IMR-90 (cell line): ENCODE data around the gene ALS2CL. TPM values are rescaled to one million over a fixed set of nuclear protein-coding genes. Genes with fewer than 3 reads are reported as not detected.

Experiments
- ATAC-seq: fragments of 200-7000 bp; cut with Tn5 transposase; 2 replicates; pipeline ENCODE4 v1.9.1; 2020; ENCODE audit warnings: low read depth, mild to moderate bottlenecking, moderate library complexity
- BruUV-seq: library from RNA; stranded (reverse); fragments of 400-500 nt; replicated peaks from 2 replicates; lab custom pipeline; 2021; lab: Mats Ljungman, UMichigan
- CTCF ChIA-PET: fragments of 300-600 bp; formaldehyde crosslinking; extraction: SDS; loops from one replicate; lab custom pipeline; 2021; ENCODE audit warnings: antibody characterized with exemption; lab: Yijun Ruan, JAX
- POLR2A ChIA-PET: fragments of 300-600 bp; sonication (Branson Sonifier 250); formaldehyde crosslinking; loops from one replicate; lab custom pipeline; 2022; ENCODE audit warnings: antibody characterized with exemption; ENCODE audit not compliant: unreplicated experiment; lab: Charles Lee
- DNase-seq: peaks from one replicate; pipeline ENCODE4 v3.0.0; 2013
- H2AFZ ChIP-seq: replicated peaks from 2 replicates; pipeline ENCODE3; 2013; ENCODE audit warnings: low read length, mild to moderate bottlenecking; ENCODE audit not compliant: poor library complexity
- H2AK5ac ChIP-seq: 2 replicates; pipeline ENCODE4 v1.6.1; 2013; ENCODE audit warnings: low read depth, low read length, inconsistent platforms
- H2AK9ac ChIP-seq: replicated peaks from 2 replicates; pipeline ENCODE3; 2013; ENCODE audit warnings: mild to moderate bottlenecking, low read depth, low read length, moderate library complexity; ENCODE audit not compliant: poor library complexity
- H2BK120ac ChIP-seq: 2 replicates; pipeline ENCODE4 v1.6.1; 2013; ENCODE audit warnings: low read depth, low read length, inconsistent platforms
- H2BK15ac ChIP-seq: 3 replicates; pipeline ENCODE4 v1.6.1; 2013; ENCODE audit warnings: low read depth, low read length, inconsistent platforms
- H2BK20ac ChIP-seq: 2 replicates; pipeline ENCODE4 v1.6.1; 2013; ENCODE audit warnings: low read depth, mild to moderate bottlenecking, inconsistent platforms, low read length, moderate library complexity
- H2BK5ac ChIP-seq: 2 replicates; pipeline ENCODE4 v1.6.1; 2013; ENCODE audit warnings: mild to moderate bottlenecking, low read depth, low read length, inconsistent platforms; ENCODE audit not compliant: poor library complexity, severe bottlenecking
- H3K14ac ChIP-seq: replicated peaks from 2 replicates; pipeline ENCODE4 v1.6.1; 2013; ENCODE audit warnings: low read depth, low read length, inconsistent platforms
- H3K18ac ChIP-seq: 2 replicates; pipeline ENCODE4 v1.6.1; 2013; ENCODE audit warnings: low read depth, low read length, control low read depth
- H3K23ac ChIP-seq: 2 replicates; pipeline ENCODE4 v1.6.1; 2013; ENCODE audit warnings: low read depth, low read length, inconsistent platforms
- H3K27ac ChIP-seq: 2 replicates; pipeline ENCODE4 v1.5.1; 2013; ENCODE audit warnings: mild to moderate bottlenecking, control low read depth, low read length; ENCODE audit not compliant: insufficient read depth
- H3K27me3 ChIP-seq: 2 replicates; pipeline ENCODE4 v1.6.1; 2013; ENCODE audit warnings: low read length; ENCODE audit not compliant: control insufficient read depth, insufficient read depth
- H3K36me3 ChIP-seq: 2 replicates; pipeline ENCODE4 v1.6.1; 2013; ENCODE audit warnings: low read length, mixed read lengths; ENCODE audit not compliant: control insufficient read depth, insufficient read depth
- H3K4ac ChIP-seq: 2 replicates; pipeline ENCODE4 v1.6.1; 2013; ENCODE audit warnings: low read depth, low read length, inconsistent platforms
- H3K4me1 ChIP-seq: 2 replicates; pipeline ENCODE4 v1.6.1; 2013; ENCODE audit warnings: low read length, mixed read lengths; ENCODE audit not compliant: control insufficient read depth, insufficient read depth
- H3K4me2 ChIP-seq: 2 replicates; pipeline ENCODE4 v1.6.1; 2013; ENCODE audit warnings: low read depth, mild to moderate bottlenecking, control low read depth, low read length, moderate library complexity
- H3K4me3 ChIP-seq: 2 replicates; pipeline ENCODE4 v1.5.1; 2013; ENCODE audit warnings: low read depth, mild to moderate bottlenecking, control low read depth, low read length, moderate library complexity; ENCODE audit not compliant: insufficient read depth
- H3K56ac ChIP-seq: 2 replicates; pipeline ENCODE4 v1.6.1; 2013; ENCODE audit warnings: low read length, inconsistent platforms; ENCODE audit not compliant: insufficient read depth; ENCODE audit errors: extremely low read depth
- H3K79me1 ChIP-seq, 2 experiments: 2 replicates each; pipeline ENCODE4 v1.6.1; 2013; ENCODE audit warnings: low read length in 2 of 2, inconsistent platforms in 1 of 2, low read depth in 1 of 2
- H3K9ac ChIP-seq: 2 replicates; pipeline ENCODE4 v1.6.1; 2013; ENCODE audit warnings: low read depth, low read length, control low read depth
- H3K9me1 ChIP-seq: 2 replicates; pipeline ENCODE4 v1.6.1; 2013; ENCODE audit warnings: low read length, inconsistent platforms; ENCODE audit not compliant: insufficient read depth
- H3K9me3 ChIP-seq: 2 replicates; pipeline ENCODE4 v1.6.1; 2013; ENCODE audit warnings: low read length; ENCODE audit not compliant: control insufficient read depth, insufficient read depth
- H4K20me1 ChIP-seq: 2 replicates; pipeline ENCODE4 v1.6.1; 2013; ENCODE audit warnings: low read length, inconsistent platforms; ENCODE audit not compliant: insufficient read depth
- H4K5ac ChIP-seq: 2 replicates; pipeline ENCODE4 v1.6.1; 2013; ENCODE audit warnings: mild to moderate bottlenecking, low read depth, low read length, control low read depth
- H4K8ac ChIP-seq, 2 experiments: 2 replicates each; pipeline ENCODE4 v1.6.1; 2013; ENCODE audit warnings: low read depth in 2 of 2, low read length in 2 of 2, control low read depth in 1 of 2, inconsistent platforms in 1 of 2
- H4K91ac ChIP-seq: 2 replicates; pipeline ENCODE4 v1.6.1; 2013; ENCODE audit warnings: low read depth, low read length, inconsistent platforms; ENCODE audit not compliant: insufficient read depth
- BHLHE40 ChIP-seq: fragments of 150-350 bp; IDR thresholded peaks from 2 replicates; pipeline ENCODE4 v1.6.1; 2016; ENCODE audit warnings: mild to moderate bottlenecking, low read depth, low read length
- CEBPB ChIP-seq: IDR thresholded peaks from 2 replicates; pipeline ENCODE4 v1.6.1; 2012; ENCODE audit warnings: low read depth, low read length, improper control_type of control experiment
- CHD1 ChIP-seq: IDR thresholded peaks from 2 replicates; pipeline ENCODE4 v1.6.1; 2012; ENCODE audit warnings: low read depth, low read length, improper control_type of control experiment
- FOS ChIP-seq: fragments of 150-350 bp; IDR thresholded peaks from 2 replicates; pipeline ENCODE4 v1.6.1; 2016; ENCODE audit warnings: low read depth, low read length
- MAFK ChIP-seq: IDR thresholded peaks from 2 replicates; pipeline ENCODE4 v1.6.1; 2012; ENCODE audit warnings: low read depth, low read length, improper control_type of control experiment
- MAZ ChIP-seq: IDR thresholded peaks from 2 replicates; pipeline ENCODE4 v1.6.1; 2012; ENCODE audit warnings: low read depth, mild to moderate bottlenecking, low read length, improper control_type of control experiment, moderate library complexity, borderline replicate concordance
- NFE2L2 ChIP-seq: fragments of 150-350 bp; IDR thresholded peaks from 2 replicates; pipeline ENCODE4 v1.6.1; 2016; ENCODE audit warnings: low read depth, mild to moderate bottlenecking, low read length
- POLR2A ChIP-seq: IDR thresholded peaks from 2 replicates; pipeline ENCODE4 v1.6.1; 2012; ENCODE audit warnings: mild to moderate bottlenecking, low read depth, low read length
- RAD21 ChIP-seq: IDR thresholded peaks from 2 replicates; pipeline ENCODE4 v1.6.1; 2012; ENCODE audit warnings: low read length, improper control_type of control experiment
- RCOR1 ChIP-seq: IDR thresholded peaks from 2 replicates; pipeline ENCODE4 v1.6.1; 2012; ENCODE audit warnings: mild to moderate bottlenecking, low read length, improper control_type of control experiment; ENCODE audit not compliant: insufficient replicate concordance
- RFX5 ChIP-seq: IDR thresholded peaks from 2 replicates; pipeline ENCODE4 v1.8.0; 2012; ENCODE audit warnings: low read depth, mild to moderate bottlenecking, low read length, moderate library complexity
- SMC3 ChIP-seq: fragments of 150-350 bp; IDR thresholded peaks from 2 replicates; pipeline ENCODE4 v1.6.1; 2016; ENCODE audit warnings: low read depth, mild to moderate bottlenecking, antibody characterized with exemption, low read length, moderate library complexity
- WGBS, 2 experiments: methylation state at CpG; one replicate each; pipeline versions ENCODE4 v1.1.5 to v1.1.7; 2013; ENCODE audit warnings: missing lambda C conversion rate in 2 of 2; ENCODE audit not compliant: insufficient read length in 1 of 2; ENCODE audit errors: extremely low coverage in 2 of 2; 5-methylcytosine and 5-hydroxymethylcytosine counted together
- dilution Hi-C: fragments of 300-500 bp; cut with HindIII; formaldehyde crosslinking; loops from one replicate; pipeline ENCODE4 v1.14.3; 2018; ENCODE audit warnings: low sequenced_read_pairs; ENCODE audit not compliant: unreplicated experiment
- in situ Hi-C: fragments of 300-500 bp; cut with MboI; formaldehyde crosslinking; loops from 3 replicates; pipeline ENCODE4 v1.14.3; 2019; ENCODE audit warnings: low sequenced_read_pairs, inconsistent platforms, mixed read lengths
- intact Hi-C: fragments of 100-400 bp; cut with micrococcal nuclease; formaldehyde crosslinking; loops from 2 replicates; pipeline ENCODE4 v1.10.0; 2022
- polyA plus RNA-seq, 3 experiments: library from polyadenylated mRNA; depleted of rRNA; stranded (reverse); fragments of >200 nt; gene quantifications; 2 replicates each; pipeline ENCODE4 v1.2.3, GENCODE V29; 2012; ENCODE audit warnings: low replicate concordance in 1 of 3
- total RNA-seq: library from RNA; depleted of rRNA; stranded (reverse); fragments of >200 nt; gene quantifications from 2 replicates; pipeline ENCODE4 v1.2.3, GENCODE V29; 2012
- TF ChIP-seq, protein P1 (sequence below): fragments of 150-350 bp; IDR thresholded peaks from 2 replicates; pipeline ENCODE4 v1.6.1; 2017; ENCODE audit warnings: mild to moderate bottlenecking, antibody characterized with exemption, low read length, low read depth
- TF ChIP-seq, protein P2 (sequence below): fragments of 150-350 bp; IDR thresholded peaks from 2 replicates; pipeline ENCODE4 v1.6.1; 2016; ENCODE audit warnings: low read depth, mild to moderate bottlenecking, low read length, moderate library complexity, borderline replicate concordance

The ALS2CL gene
- total and polyA plus RNA-seq, 2 of the 4 experiments (the other 2 are of a cell fraction): 2.2 to 4.8 TPM

DNA sequence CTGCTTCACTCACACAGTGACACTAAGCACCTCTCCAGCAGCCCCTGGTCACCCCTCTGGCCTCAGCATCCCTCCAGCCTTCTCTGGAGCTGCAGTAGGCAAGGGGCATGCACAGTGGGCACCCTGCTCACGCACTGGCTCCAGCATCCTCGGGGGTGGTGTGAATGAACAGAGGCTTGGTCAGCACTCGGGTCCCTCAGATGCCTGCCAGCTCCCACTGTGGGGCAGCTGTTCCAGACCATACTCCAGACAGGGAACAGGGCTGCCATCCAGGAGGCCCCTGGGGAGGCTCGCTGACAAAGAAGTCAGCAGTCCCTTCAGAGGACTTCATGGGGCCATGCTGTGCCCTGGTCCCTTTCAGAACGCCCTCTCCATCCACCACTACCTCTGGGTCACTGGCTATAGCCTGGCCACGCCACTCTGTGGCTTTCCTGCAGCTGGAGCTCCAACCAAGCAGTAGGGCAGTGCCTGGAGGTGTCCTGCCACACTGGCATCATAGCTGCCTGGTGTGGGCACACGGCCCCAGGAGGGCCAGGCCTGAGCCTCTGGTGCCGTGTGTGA is 26.3 kb downstream of the ALS2CL start:
- CTCF ChIA-PET: no interaction called here
- TF ChIP-seq CEBPB (no peak), SMC3 (no peak), MAZ (no peak), BHLHE40 (no peak), MAFK (no peak), POLR2A (no peak), RFX5 (no peak), RAD21 (no peak), FOS (no peak), CHD1 (no peak), RCOR1 (no peak), NFE2L2 (no peak)
- TF ChIP-seq, protein P1, sequence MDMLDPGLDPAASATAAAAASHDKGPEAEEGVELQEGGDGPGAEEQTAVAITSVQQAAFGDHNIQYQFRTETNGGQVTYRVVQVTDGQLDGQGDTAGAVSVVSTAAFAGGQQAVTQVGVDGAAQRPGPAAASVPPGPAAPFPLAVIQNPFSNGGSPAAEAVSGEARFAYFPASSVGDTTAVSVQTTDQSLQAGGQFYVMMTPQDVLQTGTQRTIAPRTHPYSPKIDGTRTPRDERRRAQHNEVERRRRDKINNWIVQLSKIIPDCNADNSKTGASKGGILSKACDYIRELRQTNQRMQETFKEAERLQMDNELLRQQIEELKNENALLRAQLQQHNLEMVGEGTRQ: no peak
- TF ChIP-seq, protein P2, sequence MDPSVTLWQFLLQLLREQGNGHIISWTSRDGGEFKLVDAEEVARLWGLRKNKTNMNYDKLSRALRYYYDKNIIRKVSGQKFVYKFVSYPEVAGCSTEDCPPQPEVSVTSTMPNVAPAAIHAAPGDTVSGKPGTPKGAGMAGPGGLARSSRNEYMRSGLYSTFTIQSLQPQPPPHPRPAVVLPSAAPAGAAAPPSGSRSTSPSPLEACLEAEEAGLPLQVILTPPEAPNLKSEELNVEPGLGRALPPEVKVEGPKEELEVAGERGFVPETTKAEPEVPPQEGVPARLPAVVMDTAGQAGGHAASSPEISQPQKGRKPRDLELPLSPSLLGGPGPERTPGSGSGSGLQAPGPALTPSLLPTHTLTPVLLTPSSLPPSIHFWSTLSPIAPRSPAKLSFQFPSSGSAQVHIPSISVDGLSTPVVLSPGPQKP: no peak
- Histone ChIP-seq H4K8ac (no peak overlapping the region), H3K9me1 (no peaks in the 10 kb centered on the region; the same call in 1 of the 2 replicates), H3K4ac (no peak overlapping the region), H3K79me1 (no peaks in the 10 kb centered on the region), H3K18ac (no peak overlapping the region), H3K4me1 (peaks cover 14% of the 10 kb centered on the region), H3K9me3 (no peaks in the 10 kb centered on the region), H4K91ac (no peak overlapping the region), H3K4me2 (no peak overlapping the region), H3K14ac (no peak overlapping the region), H2BK20ac (no peak overlapping the region), H3K23ac (no peak overlapping the region), H3K9ac (no peak overlapping the region), H2AK5ac (no peak overlapping the region), H2BK5ac (no peak overlapping the region), H2AK9ac (no peak overlapping the region), H4K20me1 (no peaks in the 10 kb centered on the region), H3K56ac (no peak overlapping the region), H2AFZ (peak overlapping the region; percentile 43), H2BK15ac (no peak overlapping the region), H2BK120ac (no peak overlapping the region), H3K27ac (no peak overlapping the region), H3K36me3 (no peaks in the 10 kb centered on the region; the same call in 1 of the 2 replicates), H3K27me3 (peaks cover 2% of the 10 kb centered on the region; the same call in 1 of the 2 replicates), H4K5ac (no peak overlapping the region), H3K4me3 (no peak overlapping the region)
- POLR2A ChIA-PET: no interaction called here
- in situ Hi-C loops (no loop called here), dilution Hi-C loops (no loop called here), intact Hi-C loops (no loop called here)
- 70% methylated on average over 4 of the region's 8 CpGs; no CpG with 5 or more reads in 1 of the 2 experiments for WGBS, 2 experiments
- BruUV-seq: no TSS peak
- ATAC-seq: no peak
- no peak for DNase-seq
